ENCODE measurements around the gene DCC.

DCC gene

GRCh38 chr18:52504589-52504988 is 164.6 kb downstream of the DCC start:
- WGBS: 82% methylated on average over 5 of the region's 5 CpGs
- no peak overlapping the region for H3K9ac ChIP-seq (ENCODE audit: low read depth, low read length)
- no peaks in the 10 kb centered on the region for H3K4me1 ChIP-seq (ENCODE audit: insufficient read depth, low read length)
- H3K9me3 ChIP-seq (ENCODE audit: insufficient read depth, low read depth, low read length): no peaks in the 10 kb centered on the region
- no peak overlapping the region for H3K27ac ChIP-seq (ENCODE audit: low read depth, low read length)
- no peak overlapping the region for H3K4me3 ChIP-seq (ENCODE audit: low read length)
- no peaks in the 10 kb centered on the region for H3K36me3 ChIP-seq (ENCODE audit: insufficient read depth, low read length)
- H3K27me3 ChIP-seq (ENCODE audit: insufficient read depth, low read length): no peaks in the 10 kb centered on the region

GRCh38 chr18:52510139-52510538 is 170.1 kb downstream of the DCC start:
- Histone ChIP-seq H3K27me3 (ENCODE audit: insufficient read depth, low read length) (no peaks in the 10 kb centered on the region), H3K9ac (ENCODE audit: low read depth, low read length) (no peak overlapping the region), H3K27ac (ENCODE audit: low read depth, low read length) (no peak overlapping the region), H3K36me3 (ENCODE audit: insufficient read depth, low read length) (no peaks in the 10 kb centered on the region), H3K9me3 (ENCODE audit: insufficient read depth, low read depth, low read length) (no peaks in the 10 kb centered on the region), H3K4me1 (ENCODE audit: insufficient read depth, low read length) (no peaks in the 10 kb centered on the region), H3K4me3 (ENCODE audit: low read length) (no peak overlapping the region)
- 86% methylated on average over 3 of the region's 3 CpGs for WGBS

GRCh38 chr18:52518086-52518485 is 178.1 kb downstream of the DCC start:
- no peak overlapping the region for H3K9ac ChIP-seq (ENCODE audit: low read depth, low read length)
- H3K27ac ChIP-seq (ENCODE audit: low read depth, low read length): no peak overlapping the region
- WGBS: 86% methylated on average over 2 of the region's 2 CpGs
- H3K4me3 ChIP-seq (ENCODE audit: low read length): no peak overlapping the region
- H3K27me3 ChIP-seq (ENCODE audit: insufficient read depth, low read length): no peaks in the 10 kb centered on the region
- no peaks in the 10 kb centered on the region for H3K4me1 ChIP-seq (ENCODE audit: insufficient read depth, low read length)
- no peaks in the 10 kb centered on the region for H3K9me3 ChIP-seq (ENCODE audit: insufficient read depth, low read depth, low read length)
- no peaks in the 10 kb centered on the region for H3K36me3 ChIP-seq (ENCODE audit: insufficient read depth, low read length)

- Histone ChIP-seq H3K4me3 (ENCODE audit: low read length) (no peak overlapping the region), H3K27me3 (ENCODE audit: insufficient read depth, low read length) (no peaks in the 10 kb centered on the region), H3K27ac (ENCODE audit: low read depth, low read length) (no peak overlapping the region), H3K36me3 (ENCODE audit: insufficient read depth, low read length) (no peaks in the 10 kb centered on the region), H3K9me3 (ENCODE audit: insufficient read depth, low read depth, low read length) (no peaks in the 10 kb centered on the region), H3K9ac (ENCODE audit: low read depth, low read length) (no peak overlapping the region), H3K4me1 (ENCODE audit: insufficient read depth, low read length) (no peaks in the 10 kb centered on the region)
- 77% methylated on average over 1 of the region's 1 CpG for WGBS
Observed at GRCh38 chr18:52519021-52519420, 179.0 kb downstream of the DCC start.

- no CpG with 5 or more reads among the region's 1 CpG for WGBS
- H3K4me3 ChIP-seq (ENCODE audit: low read length): no peak overlapping the region
- H3K9ac ChIP-seq (ENCODE audit: low read depth, low read length): no peak overlapping the region
Observed at GRCh38 chr18:52523566-52523965, 183.6 kb downstream of the DCC start.

GRCh38 chr18:52531836-52532235 is 191.8 kb downstream of the DCC start:
- Histone ChIP-seq H3K4me3 (ENCODE audit: low read length) (no peak overlapping the region), H3K27ac (ENCODE audit: low read depth, low read length) (no peak overlapping the region), H3K27me3 (ENCODE audit: insufficient read depth, low read length) (no peaks in the 10 kb centered on the region), H3K4me1 (ENCODE audit: insufficient read depth, low read length) (no peaks in the 10 kb centered on the region), H3K9ac (ENCODE audit: low read depth, low read length) (no peak overlapping the region), H3K9me3 (ENCODE audit: insufficient read depth, low read depth, low read length) (no peaks in the 10 kb centered on the region), H3K36me3 (ENCODE audit: insufficient read depth, low read length) (no peaks in the 10 kb centered on the region)
- WGBS: 90% methylated on average over 2 of the region's 2 CpGs

More at GRCh38 chr18:52523566-52523965, 183.6 kb downstream of the DCC start:
- no peaks in the 10 kb centered on the region for H3K36me3 ChIP-seq (ENCODE audit: insufficient read depth, low read length)
- no peak overlapping the region for H3K27ac ChIP-seq (ENCODE audit: low read depth, low read length)
- no peaks in the 10 kb centered on the region for H3K4me1 ChIP-seq (ENCODE audit: insufficient read depth, low read length)
- no peaks in the 10 kb centered on the region for H3K27me3 ChIP-seq (ENCODE audit: insufficient read depth, low read length)
- no peaks in the 10 kb centered on the region for H3K9me3 ChIP-seq (ENCODE audit: insufficient read depth, low read depth, low read length)

GRCh38 chr18:52536039-52536438 is 196.0 kb downstream of the DCC start:
- H3K27ac ChIP-seq (ENCODE audit: low read depth, low read length): no peak overlapping the region
- 0 out of 2 replicates have a peak, but pooled peaks cover 2% of the 10 kb centered on the region for H3K9me3 ChIP-seq (ENCODE audit: insufficient read depth, low read depth, low read length)
- H3K9ac ChIP-seq (ENCODE audit: low read depth, low read length): no peak overlapping the region
- no peaks in the 10 kb centered on the region for H3K27me3 ChIP-seq (ENCODE audit: insufficient read depth, low read length)
- no peaks in the 10 kb centered on the region for H3K36me3 ChIP-seq (ENCODE audit: insufficient read depth, low read length)
- no peaks in the 10 kb centered on the region for H3K4me1 ChIP-seq (ENCODE audit: insufficient read depth, low read length)
- WGBS: 94% methylated on average over 6 of the region's 6 CpGs
- H3K4me3 ChIP-seq (ENCODE audit: low read length): no peak overlapping the region

GRCh38 chr18:52537261-52537660 is 197.3 kb downstream of the DCC start:
- WGBS: 87% methylated on average over 1 of the region's 1 CpG
- H3K27ac ChIP-seq (ENCODE audit: low read depth, low read length): no peak overlapping the region
- 0 out of 2 replicates have a peak, but pooled peaks cover 2% of the 10 kb centered on the region for H3K9me3 ChIP-seq (ENCODE audit: insufficient read depth, low read depth, low read length)
- H3K27me3 ChIP-seq (ENCODE audit: insufficient read depth, low read length): no peaks in the 10 kb centered on the region
- H3K4me1 ChIP-seq (ENCODE audit: insufficient read depth, low read length): no peaks in the 10 kb centered on the region
- H3K9ac ChIP-seq (ENCODE audit: low read depth, low read length): no peak overlapping the region
- H3K4me3 ChIP-seq (ENCODE audit: low read length): no peak overlapping the region
- H3K36me3 ChIP-seq (ENCODE audit: insufficient read depth, low read length): no peaks in the 10 kb centered on the region

GRCh38 chr18:52541056-52541455 is 201.1 kb downstream of the DCC start:
- WGBS: 96% methylated on average over 4 of the region's 4 CpGs
- no peak overlapping the region for H3K9ac ChIP-seq (ENCODE audit: low read depth, low read length)
- H3K4me3 ChIP-seq (ENCODE audit: low read length): no peak overlapping the region
- H3K9me3 ChIP-seq (ENCODE audit: insufficient read depth, low read depth, low read length): 0 out of 2 replicates have a peak, but pooled peaks cover 2% of the 10 kb centered on the region
- no peaks in the 10 kb centered on the region for H3K36me3 ChIP-seq (ENCODE audit: insufficient read depth, low read length)
- H3K4me1 ChIP-seq (ENCODE audit: insufficient read depth, low read length): no peaks in the 10 kb centered on the region
- no peaks in the 10 kb centered on the region for H3K27me3 ChIP-seq (ENCODE audit: insufficient read depth, low read length)
- no peak overlapping the region for H3K27ac ChIP-seq (ENCODE audit: low read depth, low read length)

GRCh38 chr18:52544086-52544485 is 204.1 kb downstream of the DCC start:
- 94% methylated on average over 4 of the region's 4 CpGs for WGBS
- Histone ChIP-seq H3K27ac (ENCODE audit: low read depth, low read length) (no peak overlapping the region), H3K27me3 (ENCODE audit: insufficient read depth, low read length) (no peaks in the 10 kb centered on the region), H3K4me3 (ENCODE audit: low read length) (no peak overlapping the region), H3K9ac (ENCODE audit: low read depth, low read length) (no peak overlapping the region), H3K36me3 (ENCODE audit: insufficient read depth, low read length) (no peaks in the 10 kb centered on the region), H3K4me1 (ENCODE audit: insufficient read depth, low read length) (no peaks in the 10 kb centered on the region), H3K9me3 (ENCODE audit: insufficient read depth, low read depth, low read length) (0 out of 2 replicates have a peak, but pooled peaks cover 2% of the 10 kb centered on the region)

- 87% methylated on average over 5 of the region's 6 CpGs for WGBS
- Histone ChIP-seq H3K4me3 (ENCODE audit: low read length) (no peak overlapping the region), H3K36me3 (ENCODE audit: insufficient read depth, low read length) (no peaks in the 10 kb centered on the region), H3K4me1 (ENCODE audit: insufficient read depth, low read length) (no peaks in the 10 kb centered on the region), H3K27ac (ENCODE audit: low read depth, low read length) (no peak overlapping the region), H3K27me3 (ENCODE audit: insufficient read depth, low read length) (no peaks in the 10 kb centered on the region), H3K9me3 (ENCODE audit: insufficient read depth, low read depth, low read length) (no peaks in the 10 kb centered on the region), H3K9ac (ENCODE audit: low read depth, low read length) (no peak overlapping the region)
Observed at GRCh38 chr18:52546686-52547346, 206.8 kb downstream of the DCC start.

- Histone ChIP-seq H3K4me1 (ENCODE audit: insufficient read depth, low read length) (no peaks in the 10 kb centered on the region), H3K27ac (ENCODE audit: low read depth, low read length) (no peak overlapping the region), H3K4me3 (ENCODE audit: low read length) (no peak overlapping the region), H3K27me3 (ENCODE audit: insufficient read depth, low read length) (no peaks in the 10 kb centered on the region), H3K9ac (ENCODE audit: low read depth, low read length) (no peak overlapping the region), H3K36me3 (ENCODE audit: insufficient read depth, low read length) (no peaks in the 10 kb centered on the region), H3K9me3 (ENCODE audit: insufficient read depth, low read depth, low read length) (no peaks in the 10 kb centered on the region)
- 100% methylated on average over 1 of the region's 1 CpG for WGBS
Observed at GRCh38 chr18:52553441-52553840, 213.4 kb downstream of the DCC start.

Measured in HUES64 (cell line).